GM23338 (cell line): ENCODE measurements around the gene F2. TPM values are rescaled to one million over a fixed set of nuclear protein-coding genes. Genes with fewer than 3 reads are reported as not detected.

Source experiments
- ATAC-seq: fragments of 200-7000 bp; cut with Tn5 transposase; 3 replicates; pipeline ENCODE4 v1.9.1; 2020
- DNase-seq: peaks from one replicate; pipeline ENCODE4 v3.0.0-alpha.2; 2015; ENCODE audit warnings: low spot score
- H2AFZ ChIP-seq: fragments of 200-600 bp; sonication (generic); 2 replicates; pipeline ENCODE4 v1.8.0; 2016; ENCODE audit warnings: antibody characterized with exemption, mild to moderate bottlenecking, moderate library complexity
- H3F3A ChIP-seq: fragments of 200-600 bp; sonication (generic); replicated peaks from 2 replicates; pipeline ENCODE4 v1.8.0; 2017; ENCODE audit warnings: antibody characterized with exemption, mixed run types, low read depth
- H3K27ac ChIP-seq: fragments of 200-600 bp; sonication (generic); 2 replicates; pipeline ENCODE4 v1.6.1; 2016; ENCODE audit warnings: low read depth
- H3K27me3 ChIP-seq: fragments of 200-600 bp; sonication (generic); 2 replicates; pipeline ENCODE4 v1.8.0; 2016; ENCODE audit warnings: mild to moderate bottlenecking, mixed run types, moderate library complexity; ENCODE audit not compliant: insufficient read depth
- H3K36me3 ChIP-seq: fragments of 200-600 bp; sonication (generic); 2 replicates; pipeline ENCODE4 v1.8.0; 2016; ENCODE audit warnings: mild to moderate bottlenecking; ENCODE audit not compliant: insufficient read depth
- H3K4me1 ChIP-seq: fragments of 200-600 bp; sonication (generic); 2 replicates; pipeline ENCODE4 v1.8.0; 2016; ENCODE audit warnings: mild to moderate bottlenecking, moderate library complexity; ENCODE audit not compliant: insufficient read depth
- H3K4me2 ChIP-seq: fragments of 200-600 bp; sonication (generic); 2 replicates; pipeline ENCODE4 v1.7.1; 2017; ENCODE audit warnings: mixed run types
- H3K4me3 ChIP-seq: fragments of 200-600 bp; sonication (generic); 2 replicates; pipeline ENCODE4 v1.6.1; 2016; ENCODE audit warnings: mixed run types
- H3K79me2 ChIP-seq: fragments of 200-600 bp; sonication (generic); replicated peaks from 2 replicates; pipeline ENCODE4 v1.8.0; 2017; ENCODE audit warnings: mild to moderate bottlenecking; ENCODE audit not compliant: insufficient read depth
- H3K9me2 ChIP-seq: fragments of 200-600 bp; sonication (generic); 2 replicates; pipeline ENCODE4 v1.8.0; 2017; ENCODE audit not compliant: insufficient read depth
- H4K20me1 ChIP-seq: fragments of 200-600 bp; sonication (generic); replicated peaks from 2 replicates; pipeline ENCODE4 v1.8.0; 2017; ENCODE audit warnings: mild to moderate bottlenecking; ENCODE audit not compliant: insufficient read depth
- H3K27ac Mint-ChIP-seq: 2 replicates; pipeline ENCODE4 v1.8.0; 2020; ENCODE audit warnings: inconsistent platforms, mild to moderate bottlenecking, moderate library complexity, mixed read lengths
- H3K27me3 Mint-ChIP-seq: 3 replicates; pipeline ENCODE4 v1.8.0; 2022; ENCODE audit warnings: low read depth, mild to moderate bottlenecking, moderate library complexity, mixed read lengths, inconsistent platforms; ENCODE audit not compliant: insufficient read depth, poor library complexity
- H3K36me3 Mint-ChIP-seq: 3 replicates; pipeline ENCODE4 v1.8.0; 2021; ENCODE audit warnings: low read depth, mild to moderate bottlenecking, inconsistent platforms, moderate library complexity, mixed read lengths
- H3K4me1 Mint-ChIP-seq: 3 replicates; pipeline ENCODE4 v1.8.0; 2020; ENCODE audit warnings: mild to moderate bottlenecking, inconsistent platforms, mixed read lengths
- H3K4me3 Mint-ChIP-seq: 3 replicates; pipeline ENCODE4 v1.8.0; 2021; ENCODE audit warnings: moderate library complexity, mild to moderate bottlenecking, inconsistent platforms, mixed read lengths
- H3K9me3 Mint-ChIP-seq: 3 replicates; pipeline ENCODE4 v1.8.0; 2020; ENCODE audit warnings: moderate library complexity, mild to moderate bottlenecking, inconsistent platforms, mixed read lengths
- CREB1 ChIP-seq: fragments of 250-450 bp; sonication (Bioruptor Pico); IDR thresholded peaks from 2 replicates; pipeline ENCODE4 v1.5.0; 2020; ENCODE audit warnings: low read depth, mild to moderate bottlenecking, moderate library complexity
- ETS1 ChIP-seq: IDR thresholded peaks from 2 replicates; pipeline ENCODE4 v1.6.1; 2016; ENCODE audit warnings: antibody characterized with exemption
- EZH2 ChIP-seq: fragments of 200-600 bp; sonication (generic); IDR thresholded peaks from one replicate; pipeline ENCODE4 v1.8.0; 2017; ENCODE audit warnings: antibody characterized with exemption, mild to moderate bottlenecking, low read depth; ENCODE audit not compliant: unreplicated experiment
- REST ChIP-seq: IDR thresholded peaks from one replicate; pipeline ENCODE4 v1.6.1; 2018; ENCODE audit warnings: antibody characterized with exemption; ENCODE audit not compliant: unreplicated experiment
- STAT1 ChIP-seq: IDR thresholded peaks from one replicate; pipeline ENCODE4 v1.6.1; 2016; ENCODE audit warnings: antibody characterized with exemption; ENCODE audit not compliant: unreplicated experiment
- ZNF114 ChIP-seq: fragments of 250-450 bp; sonication (Bioruptor Pico); IDR thresholded peaks from 2 replicates; pipeline ENCODE4 v1.5.0; 2020; ENCODE audit warnings: mild to moderate bottlenecking, moderate library complexity
- ZNF331 ChIP-seq: fragments of 250-450 bp; sonication (Bioruptor Pico); IDR thresholded peaks from 2 replicates; pipeline ENCODE4 v1.5.0; 2020; ENCODE audit warnings: low read depth, mild to moderate bottlenecking, moderate library complexity
- polyA plus RNA-seq: library from polyadenylated mRNA; unstranded; fragments of >200 nt; fragmentation: Nextera tagmentation; extraction: Ambion mirVana; gene quantifications from 2 replicates; pipeline ENCODE4 v1.2.1, GENCODE V29; 2016
- total RNA-seq: library from RNA; depleted of rRNA; stranded (reverse); fragments of >200 nt; shearing (Covaris generic); gene quantifications from 2 replicates; pipeline ENCODE4 v1.2.3, GENCODE V29; 2014

Gene F2
- total and polyA plus RNA-seq, 2 experiments from 2014 or later, result 0.21 TPM; not detected in 1

GRCh38 chr11:46762248-46762647 lies 43.2 kb downstream of the F2 start (continued):
- TF ChIP-seq REST (no peak), ZNF114 (CRISPR knock-in tag) (no peak), ZNF331 (no peak), EZH2 (no peak), STAT1 (no peak), ETS1 (no peak)

GRCh38 chr11:46766656-46767055 lies 47.6 kb downstream of the F2 start:
- Histone ChIP-seq H3K4me2 (peak overlapping the region; percentile 34; the same call in 1 of the 2 replicates), H3K9me2 (no peaks in the 10 kb centered on the region), H4K20me1 (peaks cover 6% of the 10 kb centered on the region; the same call in 1 of the 2 replicates), H3K27ac (peak overlapping the region; percentile 46; the same call in 1 of the 2 replicates), H3K36me3 (peaks cover 74% of the 10 kb centered on the region), H3F3A (peaks cover 5% of the 10 kb centered on the region; the same call in 1 of the 2 replicates), H3K79me2 (no peaks in the 10 kb centered on the region), H3K4me1 (peaks cover 14% of the 10 kb centered on the region), H3K27me3 (no peaks in the 10 kb centered on the region), H2AFZ (no peak overlapping the region), H3K4me3 (no peak overlapping the region)
- Mint-ChIP-seq H3K27me3 (peaks cover 2% of the 10 kb centered on the region), H3K4me1 (peaks cover 17% of the 10 kb centered on the region; the same call in 2 of the 3 replicates), H3K4me3 (no peak overlapping the region), H3K36me3 (peaks cover 74% of the 10 kb centered on the region), H3K9me3 (no peaks in the 10 kb centered on the region), H3K27ac (no peak overlapping the region)
- no peak for DNase-seq
- no peak for ATAC-seq
- TF ChIP-seq REST, result no peak
- TF ChIP-seq EZH2, result no peak
- TF ChIP-seq CREB1 (CRISPR knock-in tag), result no peak
